GM23338 (cell line): ENCODE results near the gene TBC1D12. TPM values are rescaled to one million over a fixed set of nuclear protein-coding genes. Genes with fewer than 3 reads are reported as not detected.

Experiments
- ATAC-seq: fragments of 200-7000 bp; cut with Tn5 transposase; 3 replicates; pipeline ENCODE4 v1.9.1; 2020
- DNase-seq: peaks from one replicate; pipeline ENCODE4 v3.0.0-alpha.2; 2015; ENCODE audit warnings: low spot score
- H2AFZ ChIP-seq: fragments of 200-600 bp; sonication (generic); 2 replicates; pipeline ENCODE4 v1.8.0; 2016; ENCODE audit warnings: antibody characterized with exemption, mild to moderate bottlenecking, moderate library complexity
- H3F3A ChIP-seq: fragments of 200-600 bp; sonication (generic); replicated peaks from 2 replicates; pipeline ENCODE4 v1.8.0; 2017; ENCODE audit warnings: antibody characterized with exemption, mixed run types, low read depth
- H3K27ac ChIP-seq: fragments of 200-600 bp; sonication (generic); 2 replicates; pipeline ENCODE4 v1.6.1; 2016; ENCODE audit warnings: low read depth
- H3K27me3 ChIP-seq: fragments of 200-600 bp; sonication (generic); 2 replicates; pipeline ENCODE4 v1.8.0; 2016; ENCODE audit warnings: mild to moderate bottlenecking, mixed run types, moderate library complexity; ENCODE audit not compliant: insufficient read depth
- H3K36me3 ChIP-seq: fragments of 200-600 bp; sonication (generic); 2 replicates; pipeline ENCODE4 v1.8.0; 2016; ENCODE audit warnings: mild to moderate bottlenecking; ENCODE audit not compliant: insufficient read depth
- H3K4me1 ChIP-seq: fragments of 200-600 bp; sonication (generic); 2 replicates; pipeline ENCODE4 v1.8.0; 2016; ENCODE audit warnings: mild to moderate bottlenecking, moderate library complexity; ENCODE audit not compliant: insufficient read depth
- H3K4me2 ChIP-seq: fragments of 200-600 bp; sonication (generic); 2 replicates; pipeline ENCODE4 v1.7.1; 2017; ENCODE audit warnings: mixed run types
- H3K4me3 ChIP-seq: fragments of 200-600 bp; sonication (generic); 2 replicates; pipeline ENCODE4 v1.6.1; 2016; ENCODE audit warnings: mixed run types
- H3K79me2 ChIP-seq: fragments of 200-600 bp; sonication (generic); replicated peaks from 2 replicates; pipeline ENCODE4 v1.8.0; 2017; ENCODE audit warnings: mild to moderate bottlenecking; ENCODE audit not compliant: insufficient read depth
- H3K9me2 ChIP-seq: fragments of 200-600 bp; sonication (generic); 2 replicates; pipeline ENCODE4 v1.8.0; 2017; ENCODE audit not compliant: insufficient read depth
- H4K20me1 ChIP-seq: fragments of 200-600 bp; sonication (generic); replicated peaks from 2 replicates; pipeline ENCODE4 v1.8.0; 2017; ENCODE audit warnings: mild to moderate bottlenecking; ENCODE audit not compliant: insufficient read depth
- H3K27ac Mint-ChIP-seq: 2 replicates; pipeline ENCODE4 v1.8.0; 2020; ENCODE audit warnings: inconsistent platforms, mild to moderate bottlenecking, moderate library complexity, mixed read lengths
- H3K27me3 Mint-ChIP-seq: 3 replicates; pipeline ENCODE4 v1.8.0; 2022; ENCODE audit warnings: low read depth, mild to moderate bottlenecking, moderate library complexity, mixed read lengths, inconsistent platforms; ENCODE audit not compliant: insufficient read depth, poor library complexity
- H3K36me3 Mint-ChIP-seq: 3 replicates; pipeline ENCODE4 v1.8.0; 2021; ENCODE audit warnings: low read depth, mild to moderate bottlenecking, inconsistent platforms, moderate library complexity, mixed read lengths
- H3K4me1 Mint-ChIP-seq: 3 replicates; pipeline ENCODE4 v1.8.0; 2020; ENCODE audit warnings: mild to moderate bottlenecking, inconsistent platforms, mixed read lengths
- H3K4me3 Mint-ChIP-seq: 3 replicates; pipeline ENCODE4 v1.8.0; 2021; ENCODE audit warnings: moderate library complexity, mild to moderate bottlenecking, inconsistent platforms, mixed read lengths
- H3K9me3 Mint-ChIP-seq: 3 replicates; pipeline ENCODE4 v1.8.0; 2020; ENCODE audit warnings: moderate library complexity, mild to moderate bottlenecking, inconsistent platforms, mixed read lengths
- EZH2 ChIP-seq: fragments of 200-600 bp; sonication (generic); IDR thresholded peaks from one replicate; pipeline ENCODE4 v1.8.0; 2017; ENCODE audit warnings: antibody characterized with exemption, mild to moderate bottlenecking, low read depth; ENCODE audit not compliant: unreplicated experiment
- EZH2phosphoT487 ChIP-seq: fragments of 200-600 bp; sonication (generic); IDR thresholded peaks from one replicate; pipeline ENCODE4 v1.8.1; 2018; ENCODE audit warnings: antibody characterized with exemption; ENCODE audit not compliant: unreplicated experiment
- POLR2AphosphoS5 ChIP-seq: IDR thresholded peaks from 2 replicates; pipeline ENCODE4 v1.6.1; 2016; ENCODE audit warnings: antibody characterized with exemption, low read depth
- ZNF114 ChIP-seq: fragments of 250-450 bp; sonication (Bioruptor Pico); IDR thresholded peaks from 2 replicates; pipeline ENCODE4 v1.5.0; 2020; ENCODE audit warnings: mild to moderate bottlenecking, moderate library complexity
- ZNF462 ChIP-seq: fragments of 250-450 bp; sonication (Bioruptor Pico); IDR thresholded peaks from 2 replicates; pipeline ENCODE4 v1.5.0; 2020; ENCODE audit warnings: mild to moderate bottlenecking, moderate library complexity
- polyA plus RNA-seq: library from polyadenylated mRNA; unstranded; fragments of >200 nt; fragmentation: Nextera tagmentation; extraction: Ambion mirVana; gene quantifications from 2 replicates; pipeline ENCODE4 v1.2.1, GENCODE V29; 2016
- total RNA-seq: library from RNA; depleted of rRNA; stranded (reverse); fragments of >200 nt; shearing (Covaris generic); gene quantifications from 2 replicates; pipeline ENCODE4 v1.2.3, GENCODE V29; 2014
- TF ChIP-seq, protein P1 (sequence below): IDR thresholded peaks from one replicate; pipeline ENCODE4 v1.6.1; 2018; ENCODE audit warnings: antibody characterized with exemption; ENCODE audit not compliant: unreplicated experiment

The TBC1D12 gene
- total and polyA plus RNA-seq, 2 experiments from 2014 or later = 2.3 to 3.6 TPM

DNA sequence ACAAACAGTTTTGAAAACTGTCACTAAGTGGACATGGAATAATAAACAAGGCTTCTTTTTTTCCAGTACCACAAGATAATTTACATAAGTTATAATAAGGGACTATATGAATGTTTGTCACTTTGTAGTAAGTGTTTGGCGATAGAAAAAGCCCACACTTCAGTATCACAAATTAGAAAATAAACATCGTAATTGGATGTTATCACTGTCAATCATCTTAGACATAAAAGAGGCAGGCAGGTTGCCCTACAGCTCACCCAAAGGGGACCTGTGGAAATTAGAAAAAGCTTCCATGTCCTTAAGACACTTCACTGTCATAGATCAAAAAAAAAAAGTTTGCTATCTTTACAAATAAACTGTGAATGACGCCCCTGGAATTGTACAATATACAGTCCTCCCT, 36.0 kb upstream of the TBC1D12 start:
- ATAC-seq (no peak), DNase-seq (no peak)
- H3K4me1 ChIP-seq = peaks cover 4% of the 10 kb centered on the region; the same call in 1 of the 2 replicates
- H3K27me3 ChIP-seq = peaks cover 32% of the 10 kb centered on the region
- H3K36me3 Mint-ChIP-seq = peaks cover under 1% of the 10 kb centered on the region; the same call in 2 of the 3 replicates
- no peak for TF ChIP-seq EZH2phosphoT487
- no peak for TF ChIP-seq ZNF462 (CRISPR knock-in tag)
- H3K79me2 ChIP-seq = peaks cover 12% of the 10 kb centered on the region
- H3K27me3 Mint-ChIP-seq = peaks cover 16% of the 10 kb centered on the region
- H3F3A ChIP-seq = no peaks in the 10 kb centered on the region
- no peaks in the 10 kb centered on the region for H3K4me1 Mint-ChIP-seq
- H3K9me2 ChIP-seq = 0 out of 2 replicates have a peak, but pooled peaks cover 4% of the 10 kb centered on the region
- H3K27ac Mint-ChIP-seq = no peak overlapping the region
- H3K4me2 ChIP-seq = no peak overlapping the region
- no peaks in the 10 kb centered on the region for H4K20me1 ChIP-seq
- H3K27ac ChIP-seq = no peak overlapping the region
- peaks cover 3% of the 10 kb centered on the region; the same call in 2 of the 3 replicates for H3K9me3 Mint-ChIP-seq
- no peaks in the 10 kb centered on the region for H3K36me3 ChIP-seq
- H2AFZ ChIP-seq = no peak overlapping the region
- H3K4me3 Mint-ChIP-seq = no peak overlapping the region
- no peak overlapping the region for H3K4me3 ChIP-seq

DNA sequence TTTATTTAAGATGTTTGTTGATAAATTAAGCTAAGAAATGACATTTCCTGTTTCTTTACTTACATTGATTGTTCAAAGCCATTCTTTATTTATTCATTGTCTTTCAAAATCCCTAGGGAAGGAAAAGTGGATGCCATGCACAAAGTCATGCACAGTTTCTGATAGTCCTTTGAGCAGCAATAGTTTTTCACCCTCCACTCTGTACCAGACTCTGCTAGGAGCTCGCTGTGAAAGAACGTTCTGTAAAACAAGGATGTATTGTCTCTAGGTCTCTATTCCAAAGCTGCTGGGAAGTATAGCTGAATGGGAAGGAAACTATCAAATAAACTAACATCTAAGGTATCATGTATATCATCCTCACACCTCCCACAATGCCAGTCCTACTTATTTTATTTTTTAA, 31.8 kb upstream of the TBC1D12 start:
- Histone ChIP-seq H3K4me2 (no peak overlapping the region), H3K27ac (no peak overlapping the region), H3K9me2 (no peaks in the 10 kb centered on the region), H2AFZ (no peak overlapping the region), H4K20me1 (no peaks in the 10 kb centered on the region), H3K79me2 (no peaks in the 10 kb centered on the region), H3K27me3 (peaks cover 7% of the 10 kb centered on the region; the same call in 1 of the 2 replicates), H3K4me3 (no peak overlapping the region), H3K4me1 (no peaks in the 10 kb centered on the region), H3F3A (no peaks in the 10 kb centered on the region), H3K36me3 (no peaks in the 10 kb centered on the region; the same call in 1 of the 2 replicates)
- Mint-ChIP-seq H3K36me3 (no peaks in the 10 kb centered on the region), H3K4me3 (no peak overlapping the region), H3K4me1 (no peaks in the 10 kb centered on the region), H3K9me3 (no peaks in the 10 kb centered on the region), H3K27ac (no peak overlapping the region), H3K27me3 (no peaks in the 10 kb centered on the region)
- ATAC-seq (no peak), DNase-seq (no peak)
- no peak for TF ChIP-seq EZH2
- no peak for TF ChIP-seq ZNF114 (CRISPR knock-in tag)
- TF ChIP-seq POLR2AphosphoS5 = no peak
- TF ChIP-seq, protein P1, sequence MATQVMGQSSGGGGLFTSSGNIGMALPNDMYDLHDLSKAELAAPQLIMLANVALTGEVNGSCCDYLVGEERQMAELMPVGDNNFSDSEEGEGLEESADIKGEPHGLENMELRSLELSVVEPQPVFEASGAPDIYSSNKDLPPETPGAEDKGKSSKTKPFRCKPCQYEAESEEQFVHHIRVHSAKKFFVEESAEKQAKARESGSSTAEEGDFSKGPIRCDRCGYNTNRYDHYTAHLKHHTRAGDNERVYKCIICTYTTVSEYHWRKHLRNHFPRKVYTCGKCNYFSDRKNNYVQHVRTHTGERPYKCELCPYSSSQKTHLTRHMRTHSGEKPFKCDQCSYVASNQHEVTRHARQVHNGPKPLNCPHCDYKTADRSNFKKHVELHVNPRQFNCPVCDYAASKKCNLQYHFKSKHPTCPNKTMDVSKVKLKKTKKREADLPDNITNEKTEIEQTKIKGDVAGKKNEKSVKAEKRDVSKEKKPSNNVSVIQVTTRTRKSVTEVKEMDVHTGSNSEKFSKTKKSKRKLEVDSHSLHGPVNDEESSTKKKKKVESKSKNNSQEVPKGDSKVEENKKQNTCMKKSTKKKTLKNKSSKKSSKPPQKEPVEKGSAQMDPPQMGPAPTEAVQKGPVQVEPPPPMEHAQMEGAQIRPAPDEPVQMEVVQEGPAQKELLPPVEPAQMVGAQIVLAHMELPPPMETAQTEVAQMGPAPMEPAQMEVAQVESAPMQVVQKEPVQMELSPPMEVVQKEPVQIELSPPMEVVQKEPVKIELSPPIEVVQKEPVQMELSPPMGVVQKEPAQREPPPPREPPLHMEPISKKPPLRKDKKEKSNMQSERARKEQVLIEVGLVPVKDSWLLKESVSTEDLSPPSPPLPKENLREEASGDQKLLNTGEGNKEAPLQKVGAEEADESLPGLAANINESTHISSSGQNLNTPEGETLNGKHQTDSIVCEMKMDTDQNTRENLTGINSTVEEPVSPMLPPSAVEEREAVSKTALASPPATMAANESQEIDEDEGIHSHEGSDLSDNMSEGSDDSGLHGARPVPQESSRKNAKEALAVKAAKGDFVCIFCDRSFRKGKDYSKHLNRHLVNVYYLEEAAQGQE = no peak
